SH-SY5Y (cell line): ENCODE data around the gene ABHD17B.
A peak's percentile ranks its signal among the peaks of the same experiment; 100 is the strongest.

Experiments used
- GATA2 ChIP-seq: IDR thresholded peaks from 2 replicates; pipeline ENCODE4 v1.6.1; 2011; ENCODE audit warnings: mild to moderate bottlenecking, low read depth, low read length
- GATA3 ChIP-seq: IDR thresholded peaks from 2 replicates; pipeline ENCODE4 v1.6.1; 2011; ENCODE audit warnings: low read depth, mild to moderate bottlenecking, low read length, moderate library complexity

Gene ABHD17B

GRCh38 chr9:71822456-71822855 is 88.5 kb downstream of the ABHD17B start:
- TF ChIP-seq GATA2 (peak; percentile 79), GATA3 (peak; percentile 34; the same call in 1 of the 2 replicates)

DNA sequence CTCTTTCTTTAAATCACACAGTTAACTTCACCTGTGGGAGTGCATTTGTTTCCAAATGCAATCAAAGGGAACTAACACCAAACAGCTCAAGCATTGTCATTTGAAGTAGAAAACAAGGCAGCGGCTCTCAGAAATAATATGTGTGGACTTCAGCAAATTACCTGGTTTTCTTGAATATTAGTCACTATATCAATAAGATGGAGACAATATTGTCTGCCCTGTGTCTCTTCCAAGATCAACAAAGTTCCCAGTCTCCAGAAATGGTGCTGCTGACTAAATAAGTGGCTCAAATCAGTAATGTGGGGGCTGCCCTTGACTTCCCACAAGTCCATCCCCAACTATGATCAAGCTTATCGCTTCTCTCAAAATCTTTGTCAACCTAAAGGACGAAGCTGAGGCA is 89.6 kb downstream of the ABHD17B start:
- TF ChIP-seq GATA3 = no peak
- TF ChIP-seq GATA2 = no peak

- TF ChIP-seq GATA3 = no peak
- no peak for TF ChIP-seq GATA2
Observed at GRCh38 chr9:71820403-71820921, 90.5 kb downstream of the ABHD17B start.

- no peak for TF ChIP-seq GATA2
- no peak for TF ChIP-seq GATA3
Observed at GRCh38 chr9:71819115-71819739, 91.8 kb downstream of the ABHD17B start.

- no peak for TF ChIP-seq GATA2
- TF ChIP-seq GATA3 = no peak
Observed at GRCh38 chr9:71816916-71817451, 94.0 kb downstream of the ABHD17B start.
